Left cardiac atrium (tissue), 4 donors: ENCODE data around the gene CENPP. TPM values are rescaled to one million over a fixed set of nuclear protein-coding genes. Genes with fewer than 3 reads are reported as not detected.

Source experiments
- ATAC-seq, 2 donors: fragments of 200-7000 bp; cut with Tn5 transposase; one replicate each; pipeline ENCODE4 v1.9.1; 2020; ENCODE audit warnings: mild to moderate bottlenecking in 2 of 2, moderate library complexity in 2 of 2
- DNase-seq: peaks from one replicate; pipeline ENCODE4 v3.0.0-alpha.2; 2020
- intact Hi-C, 2 donors: fragments of 100-400 bp; cut with DNase I; formaldehyde crosslinking; loops; one replicate each; pipeline versions ENCODE4 v1.14.1 to v1.15.1; 2022 to 2023
- total RNA-seq, 2 donors: library from RNA; stranded (reverse); fragmentation: NEBNext Ultra II Directional; extraction: Animal tissue kit (Norgen Biotek cat#: 25700); gene quantifications; one replicate each; pipeline ENCODE4 v1.2.1, GENCODE V29; 2021
- donor health status: DM: no; HTN: yes; CAD: no.
- donor health status: DM: no; HTN: yes; CAD: no; lungs with severe emphysema.
- donor health status: DM: yes; HTN: yes; CAD: no.
- donor health status: Dilated cardiomyopathy.

The CENPP gene
- total RNA-seq, 2 donors from 2014 or later, result 1.9 to 3.2 TPM

GRCh38 chr9:92600462-92601261 lies 274.9 kb downstream of the CENPP start:
- ATAC-seq, result peak; percentile 58 to 78
- intact Hi-C loops, result no loop called here

GRCh38 chr9:92601451-92601850 lies 275.7 kb downstream of the CENPP start:
- intact Hi-C loops, result no loop called here
- ATAC-seq, result no peak
- no peak for DNase-seq

More at GRCh38 chr9:92600462-92601261, 274.9 kb downstream of the CENPP start:
- DNase-seq, result no peak

- intact Hi-C loops, result no loop called here
- ATAC-seq (no peak), DNase-seq (no peak)
Observed at GRCh38 chr9:92602413-92602812, 276.7 kb downstream of the CENPP start.

- no peak for ATAC-seq
- intact Hi-C loops, result no loop called here
Observed at GRCh38 chr9:92603100-92603499, 277.3 kb downstream of the CENPP start.

GRCh38 chr9:92603990-92604389 lies 278.2 kb downstream of the CENPP start:
- ATAC-seq, result no peak
- intact Hi-C loops, result no loop called here
- DNase-seq, result no peak

More at GRCh38 chr9:92603100-92603499, 277.3 kb downstream of the CENPP start:
- DNase-seq, result no peak

GRCh38 chr9:92605224-92605623 lies 279.5 kb downstream of the CENPP start:
- intact Hi-C loops, result no loop called here
- DNase-seq (no peak), ATAC-seq (no peak)

GRCh38 chr9:92607088-92607487 lies 281.3 kb downstream of the CENPP start:
- ATAC-seq, result peak; percentile 5 to 20
- no peak for DNase-seq
- intact Hi-C loops, result no loop called here

GRCh38 chr9:92607773-92608172 lies 282.0 kb downstream of the CENPP start:
- intact Hi-C loops, result no loop called here

GRCh38 chr9:92608241-92608908 lies 282.6 kb downstream of the CENPP start:
- no peak for DNase-seq
- ATAC-seq, result no peak
- intact Hi-C loops, result no loop called here

More at GRCh38 chr9:92607773-92608172, 282.0 kb downstream of the CENPP start:
- no peak for DNase-seq
- peak in 1 of 2 donors; percentile 38 for ATAC-seq

GRCh38 chr9:92608909-92609445 lies 283.2 kb downstream of the CENPP start:
- intact Hi-C loops, result no loop called here
- peak; percentile 52 for DNase-seq
- peak; percentile 64 to 77 for ATAC-seq

GRCh38 chr9:92610470-92611420 lies 285.0 kb downstream of the CENPP start:
- intact Hi-C loops, result no loop called here
- peak; percentile 16 to 79 for ATAC-seq
- DNase-seq, result peak; percentile 50

- ATAC-seq, result peak in 1 of 2 donors; percentile 10
- intact Hi-C loops, result no loop called here
- no peak for DNase-seq
Observed at GRCh38 chr9:92611621-92612285, 286.0 kb downstream of the CENPP start.

GRCh38 chr9:92612292-92612691 lies 286.5 kb downstream of the CENPP start:
- intact Hi-C loops, result no loop called here
- ATAC-seq (no peak), DNase-seq (no peak)

- intact Hi-C loops, result no loop called here
- no peak for ATAC-seq
- DNase-seq, result no peak
Observed at GRCh38 chr9:92612816-92613215, 287.1 kb downstream of the CENPP start.

- no peak for DNase-seq
- intact Hi-C loops, result no loop called here
- ATAC-seq, result no peak
Observed at GRCh38 chr9:92613268-92614122, 287.7 kb downstream of the CENPP start.

GRCh38 chr9:92614123-92614510 lies 288.4 kb downstream of the CENPP start:
- no peak for ATAC-seq
- DNase-seq, result no peak
- intact Hi-C loops, result no loop called here

- ATAC-seq (no peak), DNase-seq (no peak)
- intact Hi-C loops, result no loop called here
Observed at GRCh38 chr9:92614763-92615461, 289.2 kb downstream of the CENPP start.
